ENCODE results near the gene GABRB2.

DNA sequence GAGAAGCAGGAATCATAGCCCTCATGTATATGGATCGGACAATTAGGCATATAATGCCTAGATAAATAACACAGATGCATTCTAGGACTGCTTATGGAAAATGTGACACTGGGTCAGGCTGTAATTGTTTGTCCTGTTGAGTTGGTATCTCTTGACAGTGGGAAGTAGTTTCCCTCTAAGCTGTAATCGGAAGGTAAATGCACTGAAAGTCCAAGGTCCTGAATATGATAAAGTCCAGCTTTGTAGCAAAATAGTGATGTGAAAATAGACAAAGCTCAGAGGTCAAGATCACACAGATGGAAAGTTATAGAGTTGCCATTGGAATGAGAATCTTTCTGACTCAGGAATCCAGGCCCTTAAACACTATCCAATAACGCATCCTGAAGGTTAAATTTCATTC is 214.2 kb downstream of the GABRB2 start:
- TF ChIP-seq, protein P1, sequence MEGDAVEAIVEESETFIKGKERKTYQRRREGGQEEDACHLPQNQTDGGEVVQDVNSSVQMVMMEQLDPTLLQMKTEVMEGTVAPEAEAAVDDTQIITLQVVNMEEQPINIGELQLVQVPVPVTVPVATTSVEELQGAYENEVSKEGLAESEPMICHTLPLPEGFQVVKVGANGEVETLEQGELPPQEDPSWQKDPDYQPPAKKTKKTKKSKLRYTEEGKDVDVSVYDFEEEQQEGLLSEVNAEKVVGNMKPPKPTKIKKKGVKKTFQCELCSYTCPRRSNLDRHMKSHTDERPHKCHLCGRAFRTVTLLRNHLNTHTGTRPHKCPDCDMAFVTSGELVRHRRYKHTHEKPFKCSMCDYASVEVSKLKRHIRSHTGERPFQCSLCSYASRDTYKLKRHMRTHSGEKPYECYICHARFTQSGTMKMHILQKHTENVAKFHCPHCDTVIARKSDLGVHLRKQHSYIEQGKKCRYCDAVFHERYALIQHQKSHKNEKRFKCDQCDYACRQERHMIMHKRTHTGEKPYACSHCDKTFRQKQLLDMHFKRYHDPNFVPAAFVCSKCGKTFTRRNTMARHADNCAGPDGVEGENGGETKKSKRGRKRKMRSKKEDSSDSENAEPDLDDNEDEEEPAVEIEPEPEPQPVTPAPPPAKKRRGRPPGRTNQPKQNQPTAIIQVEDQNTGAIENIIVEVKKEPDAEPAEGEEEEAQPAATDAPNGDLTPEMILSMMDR (IDR thresholded peaks at IDR 0.05), result no peak
- TF ChIP-seq ZFX (IDR thresholded peaks at IDR 0.05; ENCODE audit: borderline replicate concordance), result no peak

Data from 22Rv1 (cell line).